ENCODE results near the gene TBC1D14. TPM values are rescaled to one million over a fixed set of nuclear protein-coding genes. Genes with fewer than 3 reads are reported as not detected.
A peak's percentile ranks its signal among the peaks of the same experiment; 100 is the strongest.
"Not testable (repeated sequence)": the region's sequence is repeated elsewhere in the genome, so short reads cannot be mapped to it uniquely, and the experiment has no call there.

Gene TBC1D14
- total RNA-seq, 4 donors from 2014 or later = 39.8 to 47.0 (median 46.0) TPM

- Histone ChIP-seq H3K27me3 (no peaks in the 10 kb centered on the region), H3K27ac (peak overlapping the region in 2 of 3 donors; percentile 3 to 35), H3K36me3 (no peaks in the 10 kb centered on the region), H3K4me3 (replicated peaks in 1 of 3) (peak overlapping the region in 2 of 3 donors; percentile 20 to 59), H3K4me1 (peaks cover 9 to 35% of the 10 kb centered on the region in 2 donors), H3K9me3 (no peaks in the 10 kb centered on the region)
- peak; percentile 39 to 44 for DNase-seq
- TF ChIP-seq CTCF (IDR thresholded peaks at IDR 0.05) (no peak), POLR2A (IDR thresholded peaks at IDR 0.05) (no peak)
- intact Hi-C loops (cut with DNase I) = loop anchor here (5.0 to 10.0 kb wide), 3 partner anchors 77 to 165 kb away; partner anchors contain the start of gene TADA2B
- 0% methylated on average over 4 to 5 of the region's 58 CpGs for WGBS, 2 donors
These were observed 329 bp downstream of the TBC1D14 start for GRCh38 chr4:6909970-6910339.

GRCh38 chr4:6910340-6910959 lies 824 bp downstream of the TBC1D14 start:
- 26 to 33% methylated on average over 20 to 25 of the region's 31 CpGs for WGBS, 2 donors

GRCh38 chr4:6910960-6911874 lies 1.6 kb downstream of the TBC1D14 start:
- Histone ChIP-seq H3K27ac (peak overlapping the region in 1 of 3 donors; percentile 35), H3K9me3 (no peaks in the 10 kb centered on the region), H3K27me3 (no peaks in the 10 kb centered on the region), H3K4me3 (replicated peaks in 1 of 3) (no peak overlapping the region), H3K4me1 (peaks cover 9 to 31% of the 10 kb centered on the region in 2 donors), H3K36me3 (no peaks in the 10 kb centered on the region)
- no peak for DNase-seq
- 93 to 95% methylated on average over 14 to 15 of the region's 15 CpGs for WGBS, 2 donors
- intact Hi-C loops (cut with DNase I) = loop anchor here (5.0 kb wide), 1 partner anchor 76 kb away; no protein-coding TSS in a partner anchor
- TF ChIP-seq CTCF (IDR thresholded peaks at IDR 0.05) = no peak
- no peak for TF ChIP-seq POLR2A (IDR thresholded peaks at IDR 0.05)

More at GRCh38 chr4:6910340-6910959, 824 bp downstream of the TBC1D14 start:
- intact Hi-C loops (cut with DNase I) = loop anchor here (5.0 kb wide), 1 partner anchor 77 kb away; no protein-coding TSS in a partner anchor
- no peak for DNase-seq
- no peaks in the 10 kb centered on the region for H3K36me3 ChIP-seq
- no peak for TF ChIP-seq CTCF (IDR thresholded peaks at IDR 0.05)
- TF ChIP-seq POLR2A (IDR thresholded peaks at IDR 0.05) = no peak
- no peaks in the 10 kb centered on the region for H3K9me3 ChIP-seq
- H3K4me3 ChIP-seq (replicated peaks in 1 of 3) = peak overlapping the region in 2 of 3 donors; percentile 20 to 59
- peak overlapping the region in 2 of 3 donors; percentile 3 to 35 for H3K27ac ChIP-seq
- peaks cover 9 to 34% of the 10 kb centered on the region in 2 donors for H3K4me1 ChIP-seq
- H3K27me3 ChIP-seq = no peaks in the 10 kb centered on the region

- not testable (repeated sequence) for H3K27ac ChIP-seq; DNase-seq; H3K36me3 ChIP-seq; H3K4me3 ChIP-seq (replicated peaks in 1 of 3); H3K27me3 ChIP-seq; H3K9me3 ChIP-seq
- intact Hi-C loops (cut with DNase I) = loop anchor here (5.0 kb wide), 1 partner anchor 75 kb away; no protein-coding TSS in a partner anchor
- H3K4me1 ChIP-seq = peaks cover 13 to 38% of the 10 kb centered on the region in 2 donors
- 88% methylated on average over 10 of the region's 10 CpGs for WGBS, 2 donors
These were observed 2.3 kb downstream of the TBC1D14 start for GRCh38 chr4:6911917-6912316.

- Histone ChIP-seq H3K4me1 (peaks cover 18 to 43% of the 10 kb centered on the region in 2 donors), H3K9me3 (no peaks in the 10 kb centered on the region), H3K36me3 (no peaks in the 10 kb centered on the region), H3K27me3 (no peaks in the 10 kb centered on the region), H3K27ac (no peak overlapping the region), H3K4me3 (replicated peaks in 1 of 3) (no peak overlapping the region)
- 90 to 98% methylated on average over 4 of the region's 4 CpGs for WGBS, 2 donors
- no peak for DNase-seq
- TF ChIP-seq POLR2A (IDR thresholded peaks at IDR 0.05) (no peak), CTCF (IDR thresholded peaks at IDR 0.05) (no peak)
- intact Hi-C loops (cut with DNase I) = loop anchor here (5.0 kb wide), 1 partner anchor 75 kb away; no protein-coding TSS in a partner anchor
These were observed 2.8 kb downstream of the TBC1D14 start for GRCh38 chr4:6912441-6912840.
